Measurements from ENCODE around the gene HDAC4.

GRCh38 chr2:239283961-239284795 lies 116.6 kb downstream of the HDAC4 start:
- TF ChIP-seq, protein P1, sequence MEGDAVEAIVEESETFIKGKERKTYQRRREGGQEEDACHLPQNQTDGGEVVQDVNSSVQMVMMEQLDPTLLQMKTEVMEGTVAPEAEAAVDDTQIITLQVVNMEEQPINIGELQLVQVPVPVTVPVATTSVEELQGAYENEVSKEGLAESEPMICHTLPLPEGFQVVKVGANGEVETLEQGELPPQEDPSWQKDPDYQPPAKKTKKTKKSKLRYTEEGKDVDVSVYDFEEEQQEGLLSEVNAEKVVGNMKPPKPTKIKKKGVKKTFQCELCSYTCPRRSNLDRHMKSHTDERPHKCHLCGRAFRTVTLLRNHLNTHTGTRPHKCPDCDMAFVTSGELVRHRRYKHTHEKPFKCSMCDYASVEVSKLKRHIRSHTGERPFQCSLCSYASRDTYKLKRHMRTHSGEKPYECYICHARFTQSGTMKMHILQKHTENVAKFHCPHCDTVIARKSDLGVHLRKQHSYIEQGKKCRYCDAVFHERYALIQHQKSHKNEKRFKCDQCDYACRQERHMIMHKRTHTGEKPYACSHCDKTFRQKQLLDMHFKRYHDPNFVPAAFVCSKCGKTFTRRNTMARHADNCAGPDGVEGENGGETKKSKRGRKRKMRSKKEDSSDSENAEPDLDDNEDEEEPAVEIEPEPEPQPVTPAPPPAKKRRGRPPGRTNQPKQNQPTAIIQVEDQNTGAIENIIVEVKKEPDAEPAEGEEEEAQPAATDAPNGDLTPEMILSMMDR (conservative IDR thresholded peaks at IDR 0.05; ENCODE audit: low read length), result no peak
- TF ChIP-seq EZH2phosphoT487 (IDR thresholded peaks at IDR 0.05; ENCODE audit: borderline replicate concordance), result no peak

Measured in Loucy (cell line).